Adrenal gland (tissue), 5 donors: ENCODE measurements around the gene ACTN1.

Experiments used
- CTCF ChIP-seq, 6 experiments: fragments of 450-650 bp in 4 of 6; fragments of 200-600 bp in 2 of 6; sonication (generic) in 1 of 6; IDR thresholded peaks; 1 replicate in 5 of 6; 2 replicates in 1 of 6; pipeline versions ENCODE4 v1.5.1 to v1.8.0; 2016 to 2021; ENCODE audit warnings: antibody characterized with exemption in 6 of 6, mild to moderate bottlenecking in 2 of 6, moderate library complexity in 1 of 6
- POLR2A ChIP-seq, 2 donors: fragments of 450-650 bp; IDR thresholded peaks; one replicate each; pipeline ENCODE4 v1.6.1; 2017; ENCODE audit warnings: antibody characterized with exemption in 2 of 2, mild to moderate bottlenecking in 2 of 2, moderate library complexity in 1 of 2
- donor health status: DM: no; HTN: no; CAD: no.

GRCh38 chr14:68866991-68867533 is 112.0 kb downstream of the ACTN1 start:
- no peak for TF ChIP-seq CTCF (IDR thresholded peaks at IDR 0.05)
- no peak for TF ChIP-seq POLR2A (IDR thresholded peaks at IDR 0.05)
